Spleen (tissue), 11 donors: ENCODE data around the gene GNG4. TPM values are rescaled to one million over a fixed set of nuclear protein-coding genes. Genes with fewer than 3 reads are reported as not detected.

Experiments
- DNase-seq: peaks from one replicate; pipeline ENCODE4 v3.0.0-alpha.2; 2020
- H3K27ac ChIP-seq, 8 donors: fragments of 200-600 bp; sonication (generic) in 7 of 8; 1 replicate in 4 of 8; 2 replicates in 4 of 8; pipeline versions ENCODE4 v1.5.0 to v1.8.0; 2016 to 2021; ENCODE audit warnings: inconsistent platforms in 4 of 8, mild to moderate bottlenecking in 4 of 8, moderate library complexity in 1 of 8
- H3K27me3 ChIP-seq, 7 donors: fragments of 200-600 bp; sonication (generic) in 6 of 7; replicated peaks in 1 of 7; 1 replicate in 4 of 7; 2 replicates in 3 of 7; pipeline versions ENCODE4 v1.5.0 to v1.8.0; 2016 to 2021; ENCODE audit warnings: inconsistent platforms in 3 of 7, mild to moderate bottlenecking in 1 of 7
- H3K36me3 ChIP-seq, 6 donors: fragments of 200-600 bp; sonication (generic) in 5 of 6; 1 replicate in 4 of 6; 2 replicates in 2 of 6; pipeline versions ENCODE4 v1.5.0 to v1.8.0; 2016 to 2021; ENCODE audit warnings: inconsistent platforms in 2 of 6
- H3K4me1 ChIP-seq, 6 donors: fragments of 200-600 bp; sonication (generic) in 5 of 6; 1 replicate in 3 of 6; 2 replicates in 3 of 6; pipeline versions ENCODE4 v1.5.0 to v1.8.0; 2016 to 2021; ENCODE audit warnings: inconsistent platforms in 3 of 6
- H3K4me3 ChIP-seq, 8 donors: fragments of 200-600 bp; sonication (generic) in 7 of 8; 1 replicate in 4 of 8; 2 replicates in 4 of 8; pipeline versions ENCODE4 v1.5.0 to v1.8.0; 2016 to 2021; ENCODE audit warnings: inconsistent platforms in 4 of 8, mild to moderate bottlenecking in 4 of 8, moderate library complexity in 2 of 8
- H3K9me3 ChIP-seq, 8 donors: fragments of 200-600 bp; sonication (generic) in 7 of 8; 1 replicate in 4 of 8; 2 replicates in 4 of 8; pipeline versions ENCODE4 v1.5.0 to v1.8.0; 2016 to 2021; ENCODE audit warnings: inconsistent platforms in 4 of 8
- CTCF ChIP-seq, 11 experiments: fragments of 200-600 bp in 7 of 11; fragments of 450-650 bp in 4 of 11; sonication (generic) in 4 of 11; IDR thresholded peaks in 8 of 11; conservative IDR thresholded peaks in 3 of 11; 1 replicate in 7 of 11; 2 replicates in 4 of 11; pipeline versions ENCODE4 v1.4.0 to v1.8.0; 2016 to 2021; ENCODE audit warnings: antibody characterized with exemption in 11 of 11, inconsistent platforms in 4 of 11, mild to moderate bottlenecking in 1 of 11
- POLR2A ChIP-seq, 3 donors: fragments of 450-650 bp; IDR thresholded peaks; one replicate each; pipeline ENCODE4 v1.5.1; 2017; ENCODE audit warnings: antibody characterized with exemption in 3 of 3, mild to moderate bottlenecking in 1 of 3
- POLR2AphosphoS5 ChIP-seq, 3 donors: sonication (generic); formaldehyde crosslinking; IDR thresholded peaks; one replicate each; pipeline ENCODE4 v1.5.1; 2017; ENCODE audit warnings: antibody characterized with exemption in 3 of 3
- WGBS, 5 donors: extraction: QIAGEN DNeasy Blood & Tissue Kit in 3 of 5; methylation state at CpG; one replicate each; pipeline versions ENCODE4 v1.1.5 to v1.1.7; 2013 to 2018; 5-methylcytosine and 5-hydroxymethylcytosine counted together
- intact Hi-C: fragments of 100-400 bp; cut with DNase I; formaldehyde crosslinking; loops from one replicate; pipeline ENCODE4 v1.15.0; 2023; ENCODE audit warnings: low total_unique reads
- polyA plus RNA-seq, 3 donors: library from polyadenylated mRNA; stranded (reverse); fragments of 200-250 nt; gene quantifications; one replicate each; pipeline ENCODE4 v1.2.1, GENCODE V29; 2013
- total RNA-seq, 7 donors: library from RNA; depleted of rRNA in 3 of 7; stranded (reverse); fragments of >200 nt in 3 of 7; fragmentation: NEBNext Ultra II Directional in 4 of 7; extraction: Animal tissue kit (Norgen Biotek cat#: 25700) in 4 of 7; gene quantifications; one replicate each; pipeline versions ENCODE4 v1.1.0 to v1.2.1, GENCODE V29; 2016 to 2021
- donor health status: healthy with polysubstance abuse.
- donor health status: DM: no; HTN: no; CAD: no; lungs with moderate emphysema.
- donor health status: DM: no; HTN: no; CAD: no.
- donor health status: Bipolar disorder and iron deficiency.
- donor health status: healthy.
- donor health status: DM: no; HTN: no; CAD: no.
- donor health status: DM: yes; HTN: yes; CAD: no.

GNG4 gene
- total and polyA plus RNA-seq, 10 donors, result 0.13 to 0.65 (median 0.18) TPM; not detected in 6

- 82 to 96% (median 93%) methylated on average over 2 to 8 of the region's 8 CpGs for WGBS, 5 donors
- intact Hi-C loops, result no loop called here
- DNase-seq, result no peak
- H3K27me3 ChIP-seq, result no peaks in the 10 kb centered on the region
- no peaks in the 10 kb centered on the region for H3K9me3 ChIP-seq
- H3K4me3 ChIP-seq, result no peak overlapping the region
- H3K36me3 ChIP-seq, result no peaks in the 10 kb centered on the region
- no peak overlapping the region for H3K27ac ChIP-seq
- H3K4me1 ChIP-seq, result peaks cover 0 to 16% (median 11%) of the 10 kb centered on the region in 6 donors
- TF ChIP-seq POLR2A (IDR thresholded peaks at IDR 0.05), result no peak
- TF ChIP-seq CTCF (IDR thresholded peaks at IDR 0.05 in 8 of 11, conservative IDR thresholded peaks at IDR 0.05 in 3 of 11), result no peak
- TF ChIP-seq POLR2AphosphoS5 (IDR thresholded peaks at IDR 0.05), result no peak
Measured at GRCh38 chr1:235566084-235566483, 83.5 kb downstream of the GNG4 start.

- TF ChIP-seq POLR2A (IDR thresholded peaks at IDR 0.05) (no peak), POLR2AphosphoS5 (IDR thresholded peaks at IDR 0.05) (no peak), CTCF (IDR thresholded peaks at IDR 0.05 in 8 of 11, conservative IDR thresholded peaks at IDR 0.05 in 3 of 11) (no peak)
- H3K9me3 ChIP-seq, result no peaks in the 10 kb centered on the region
- H3K4me1 ChIP-seq, result peaks cover 0 to 16% (median 11%) of the 10 kb centered on the region in 6 donors
- no peak overlapping the region for H3K27ac ChIP-seq
- intact Hi-C loops, result no loop called here
- WGBS, 5 donors, result 52 to 91% (median 74%) methylated on average over 1 of the region's 1 CpG
- no peaks in the 10 kb centered on the region for H3K36me3 ChIP-seq
- no peak overlapping the region for H3K4me3 ChIP-seq
- H3K27me3 ChIP-seq, result no peaks in the 10 kb centered on the region
- DNase-seq, result no peak
Measured at GRCh38 chr1:235563513-235564061, 86.0 kb downstream of the GNG4 start.

GRCh38 chr1:235562589-235562988 is 87.0 kb downstream of the GNG4 start:
- Histone ChIP-seq H3K36me3 (no peaks in the 10 kb centered on the region), H3K4me1 (peaks cover 0 to 7% (median 3%) of the 10 kb centered on the region in 6 donors), H3K27ac (no peak overlapping the region), H3K27me3 (no peaks in the 10 kb centered on the region), H3K4me3 (no peak overlapping the region), H3K9me3 (no peaks in the 10 kb centered on the region)
- TF ChIP-seq POLR2AphosphoS5 (IDR thresholded peaks at IDR 0.05) (no peak), CTCF (IDR thresholded peaks at IDR 0.05 in 8 of 11, conservative IDR thresholded peaks at IDR 0.05 in 3 of 11) (no peak), POLR2A (IDR thresholded peaks at IDR 0.05) (no peak)
- intact Hi-C loops, result no loop called here
- no peak for DNase-seq

GRCh38 chr1:235558621-235559169 is 90.9 kb downstream of the GNG4 start:
- no peak for TF ChIP-seq POLR2A (IDR thresholded peaks at IDR 0.05)
- no peak for TF ChIP-seq CTCF (IDR thresholded peaks at IDR 0.05 in 8 of 11, conservative IDR thresholded peaks at IDR 0.05 in 3 of 11)
- TF ChIP-seq POLR2AphosphoS5 (IDR thresholded peaks at IDR 0.05), result no peak
- intact Hi-C loops, result no loop called here
- Histone ChIP-seq H3K36me3 (no peaks in the 10 kb centered on the region), H3K27me3 (no peaks in the 10 kb centered on the region), H3K4me1 (no peaks in the 10 kb centered on the region), H3K27ac (no peak overlapping the region), H3K4me3 (no peak overlapping the region), H3K9me3 (no peaks in the 10 kb centered on the region)
- 84 to 95% (median 87%) methylated on average over 6 of the region's 6 CpGs for WGBS, 5 donors
- no peak for DNase-seq
